Mesendoderm (in vitro differentiated cells): ENCODE measurements around the gene TIAL1.
"Not testable (repeated sequence)": the region's sequence is repeated elsewhere in the genome, so short reads cannot be mapped to it uniquely, and the experiment has no call there.

Experiments used
- DNase-seq: peaks from one replicate; pipeline ENCODE4 v3.0.0; 2013
- H2AK5ac ChIP-seq: 2 replicates; pipeline ENCODE4 v1.6.1; 2013; ENCODE audit warnings: low read length, inconsistent platforms
- H2BK120ac ChIP-seq: 2 replicates; pipeline ENCODE4 v1.6.1; 2013; ENCODE audit warnings: low read depth, mild to moderate bottlenecking, low read length, moderate library complexity, mixed read lengths
- H2BK15ac ChIP-seq: replicated peaks from 2 replicates; pipeline ENCODE4 v1.6.1; 2013; ENCODE audit warnings: low read depth, mild to moderate bottlenecking, moderate library complexity
- H2BK5ac ChIP-seq: 2 replicates; pipeline ENCODE4 v1.6.1; 2013; ENCODE audit warnings: low read length, inconsistent platforms
- H3K18ac ChIP-seq: 2 replicates; pipeline ENCODE4 v1.6.1; 2013; ENCODE audit warnings: mild to moderate bottlenecking, low read length, mixed read lengths
- H3K23ac ChIP-seq: one replicate; pipeline ENCODE4 v1.6.1; 2013; ENCODE audit warnings: low read length
- H3K27ac ChIP-seq: 2 replicates; pipeline ENCODE4 v1.5.1; 2013; ENCODE audit warnings: low read depth, mild to moderate bottlenecking, inconsistent platforms, low read length, moderate library complexity
- H3K27me3 ChIP-seq: 2 replicates; pipeline ENCODE4 v1.6.1; 2013; ENCODE audit warnings: low read length, control low read depth, mild to moderate bottlenecking, inconsistent platforms; ENCODE audit not compliant: insufficient read depth, poor library complexity
- H3K36me3 ChIP-seq: 2 replicates; pipeline ENCODE4 v1.6.1; 2013; ENCODE audit warnings: low read length, inconsistent platforms; ENCODE audit not compliant: control insufficient read depth, insufficient read depth
- H3K4ac ChIP-seq: one replicate; pipeline ENCODE4 v1.6.1; 2013; ENCODE audit warnings: low read depth, mild to moderate bottlenecking, low read length, moderate library complexity
- H3K4me1 ChIP-seq: 2 replicates; pipeline ENCODE4 v1.6.1; 2013; ENCODE audit warnings: low read depth, low read length, inconsistent platforms; ENCODE audit not compliant: control insufficient read depth
- H3K4me2 ChIP-seq: 2 replicates; pipeline ENCODE4 v1.6.1; 2013; ENCODE audit warnings: low read length
- H3K4me3 ChIP-seq: 2 replicates; pipeline ENCODE4 v1.5.1; 2013; ENCODE audit warnings: mild to moderate bottlenecking, low read length
- H3K56ac ChIP-seq: one replicate; pipeline ENCODE4 v1.6.1; 2013; ENCODE audit warnings: low read length
- H3K79me1 ChIP-seq: 2 replicates; pipeline ENCODE4 v1.6.1; 2013; ENCODE audit warnings: low read length, inconsistent platforms
- H3K79me2 ChIP-seq: 2 replicates; pipeline ENCODE4 v1.6.1; 2013; ENCODE audit warnings: mild to moderate bottlenecking, low read length; ENCODE audit not compliant: control insufficient read depth, insufficient read depth
- H3K9ac ChIP-seq: 2 replicates; pipeline ENCODE4 v1.6.1; 2013; ENCODE audit warnings: low read length, inconsistent platforms
- H4K5ac ChIP-seq: one replicate; pipeline ENCODE4 v1.6.1; 2013; ENCODE audit warnings: low read length
- H4K8ac ChIP-seq: one replicate; pipeline ENCODE4 v1.6.1; 2013; ENCODE audit warnings: low read depth, mild to moderate bottlenecking, control low read depth, low read length, moderate library complexity
- whole genome bisulfite sequencing: extraction: QIAGEN DNeasy Blood & Tissue Kit; methylation state at CpG from one replicate; pipeline ENCODE4 v1.1.7; 2013; ENCODE audit warnings: low lambda C conversion rate, missing lambda C conversion rate; ENCODE audit not compliant: insufficient coverage; ENCODE audit errors: extremely low coverage; 5-methylcytosine and 5-hydroxymethylcytosine counted together

TIAL1 gene

GRCh38 chr10:119630300-119630699 lies 33.5 kb upstream of the TIAL1 start:
- H3K36me3 ChIP-seq: no peaks in the 10 kb centered on the region
- no peak overlapping the region for H4K5ac ChIP-seq
- H2BK120ac ChIP-seq: no peak overlapping the region
- no peak overlapping the region for H3K18ac ChIP-seq
- no peak overlapping the region for H3K4ac ChIP-seq
- no peaks in the 10 kb centered on the region for H3K79me1 ChIP-seq
- H3K4me3 ChIP-seq: no peak overlapping the region
- H3K27me3 ChIP-seq: no peaks in the 10 kb centered on the region
- no peak for DNase-seq
- no peak overlapping the region for H2BK15ac ChIP-seq
- no peak overlapping the region for H4K8ac ChIP-seq
- no CpG with 5 or more reads among the region's 5 CpGs for whole genome bisulfite sequencing
- H2AK5ac ChIP-seq: no peak overlapping the region
- no peak overlapping the region for H3K4me2 ChIP-seq
- H3K9ac ChIP-seq: no peak overlapping the region
- no peak overlapping the region for H3K23ac ChIP-seq
- H3K4me1 ChIP-seq: no peaks in the 10 kb centered on the region
- no peak overlapping the region for H2BK5ac ChIP-seq
- no peak overlapping the region for H3K56ac ChIP-seq
- no peak overlapping the region for H3K27ac ChIP-seq
- H3K79me2 ChIP-seq: no peaks in the 10 kb centered on the region

- Histone ChIP-seq H3K18ac (no peak overlapping the region), H2BK15ac (no peak overlapping the region), H3K9ac (no peak overlapping the region), H4K8ac (no peak overlapping the region), H3K27ac (no peak overlapping the region), H3K23ac (no peak overlapping the region), H3K4me3 (no peak overlapping the region), H3K27me3 (no peaks in the 10 kb centered on the region), H3K79me2 (no peaks in the 10 kb centered on the region), H3K4me2 (no peak overlapping the region), H3K56ac (no peak overlapping the region), H2AK5ac (no peak overlapping the region), H3K4ac (no peak overlapping the region), H4K5ac (no peak overlapping the region), H3K36me3 (no peaks in the 10 kb centered on the region), H3K4me1 (no peaks in the 10 kb centered on the region), H2BK5ac (no peak overlapping the region), H2BK120ac (no peak overlapping the region), H3K79me1 (no peaks in the 10 kb centered on the region)
- DNase-seq: no peak
- WGBS: no CpG with 5 or more reads among the region's 6 CpGs
Measured at GRCh38 chr10:119625570-119626280, 29.0 kb upstream of the TIAL1 start.

GRCh38 chr10:119621078-119621384 lies 24.3 kb upstream of the TIAL1 start:
- no peak overlapping the region for H3K56ac ChIP-seq
- no peak for DNase-seq
- H3K27ac ChIP-seq: no peak overlapping the region

GRCh38 chr10:119620241-119621077 lies 23.7 kb upstream of the TIAL1 start:
- Histone ChIP-seq H3K56ac (peak overlapping the region; percentile 25), H3K79me2 (no peaks in the 10 kb centered on the region), H3K23ac (no peak overlapping the region), H3K4me2 (no peak overlapping the region), H2BK15ac (no peak overlapping the region), H3K27ac (no peak overlapping the region), H3K4ac (no peak overlapping the region), H3K18ac (no peak overlapping the region), H3K4me1 (no peaks in the 10 kb centered on the region), H4K5ac (no peak overlapping the region), H2BK5ac (no peak overlapping the region), H3K79me1 (no peaks in the 10 kb centered on the region), H3K36me3 (no peaks in the 10 kb centered on the region), H3K27me3 (no peaks in the 10 kb centered on the region), H2BK120ac (no peak overlapping the region), H3K4me3 (no peak overlapping the region), H3K9ac (no peak overlapping the region), H2AK5ac (no peak overlapping the region), H4K8ac (no peak overlapping the region)
- peak; percentile 51 for DNase-seq
- no CpG with 5 or more reads among the region's 10 CpGs for WGBS

More at GRCh38 chr10:119621078-119621384, 24.3 kb upstream of the TIAL1 start:
- Histone ChIP-seq H3K23ac (no peak overlapping the region), H3K27me3 (no peaks in the 10 kb centered on the region), H3K36me3 (no peaks in the 10 kb centered on the region), H3K4me3 (no peak overlapping the region), H3K79me2 (no peaks in the 10 kb centered on the region), H2BK120ac (no peak overlapping the region), H2BK15ac (no peak overlapping the region), H2BK5ac (no peak overlapping the region), H3K9ac (no peak overlapping the region), H4K8ac (no peak overlapping the region), H3K4me1 (no peaks in the 10 kb centered on the region), H3K18ac (no peak overlapping the region), H3K79me1 (no peaks in the 10 kb centered on the region), H4K5ac (no peak overlapping the region), H2AK5ac (no peak overlapping the region), H3K4ac (no peak overlapping the region), H3K4me2 (no peak overlapping the region)
- no CpG with 5 or more reads among the region's 3 CpGs for WGBS

GRCh38 chr10:119619811-119620210 lies 23.0 kb upstream of the TIAL1 start:
- DNase-seq, H3K4me3 ChIP-seq, H3K23ac ChIP-seq, H3K4ac ChIP-seq, H3K4me1 ChIP-seq, H2AK5ac ChIP-seq, H2BK120ac ChIP-seq, H4K8ac ChIP-seq, H3K56ac ChIP-seq, H3K18ac ChIP-seq, H3K36me3 ChIP-seq, H3K79me2 ChIP-seq, H3K9ac ChIP-seq, H3K27me3 ChIP-seq, H2BK15ac ChIP-seq, H3K27ac ChIP-seq, H4K5ac ChIP-seq, H3K4me2 ChIP-seq, H2BK5ac ChIP-seq, H3K79me1 ChIP-seq: not testable (repeated sequence)
- no CpG with 5 or more reads among the region's 8 CpGs for WGBS
